ENCODE data around the gene TSPO2.

Gene TSPO2

DNA sequence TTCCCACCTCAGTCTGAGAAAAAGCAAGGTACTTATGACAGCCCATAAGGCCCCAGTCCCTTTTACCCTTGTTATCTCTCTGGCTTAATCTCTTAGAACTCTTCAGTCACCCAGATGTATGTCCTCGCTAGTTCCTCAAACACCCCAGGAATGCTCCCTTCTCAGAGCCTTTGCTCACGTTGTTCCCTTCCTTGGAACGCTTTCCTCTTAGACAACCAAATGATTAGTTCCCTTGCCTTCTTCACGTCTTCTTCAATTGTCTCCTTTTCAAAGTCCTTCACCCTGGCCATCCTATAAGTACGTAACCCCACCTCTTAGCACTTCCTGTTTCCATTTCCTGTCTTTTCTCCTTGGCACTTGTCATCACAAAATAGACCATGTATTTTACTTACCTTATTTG lies 9.6 kb downstream of the TSPO2 start:
- no peak for DNase-seq

DNA sequence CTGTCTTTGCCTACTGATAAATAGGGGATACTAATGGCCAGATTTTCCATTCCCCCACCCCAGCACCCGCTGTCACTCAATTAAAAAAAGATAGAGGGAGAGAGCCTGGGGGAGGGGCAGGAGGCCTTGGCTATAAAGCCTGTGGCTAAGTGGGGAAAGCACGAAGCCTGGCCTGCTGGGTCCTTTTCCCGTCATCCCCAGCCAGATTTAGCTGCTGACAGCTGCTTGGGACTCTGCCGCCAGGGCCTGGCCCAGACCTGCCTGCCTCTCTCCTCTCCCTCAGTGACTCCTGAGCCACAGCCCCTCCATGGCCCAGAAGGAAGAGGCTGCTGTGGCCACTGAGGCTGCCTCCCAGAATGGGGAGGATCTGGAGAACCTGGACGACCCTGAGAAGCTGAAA lies 10.8 kb downstream of the TSPO2 start, which contains the start of gene APOBEC2:
Gene APOBEC2 (plus strand): TSS at position 162 of the 400 bp plus-strand sequence. CDS start 146 bp downstream, at position 308.
- no peak for DNase-seq

DNA sequence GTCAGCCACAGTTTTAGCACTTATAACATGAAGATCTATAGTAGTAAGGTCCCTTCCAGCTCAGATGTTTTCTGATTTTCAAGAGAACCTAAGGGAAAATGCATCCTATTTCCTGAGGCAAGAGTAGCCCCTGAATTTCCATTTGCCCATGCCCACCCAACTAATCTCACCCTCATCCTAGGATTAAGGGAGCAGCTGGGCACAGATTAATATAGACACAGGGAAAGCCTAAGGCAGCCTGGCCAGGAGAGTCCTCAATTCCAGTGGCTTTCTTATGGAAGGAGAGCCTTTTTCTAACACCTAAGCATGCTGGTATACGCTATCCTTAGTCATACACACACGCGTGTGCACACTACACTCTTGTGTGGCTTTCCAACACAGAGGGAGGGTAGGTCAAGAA lies 12.2 kb downstream of the TSPO2 start:
- no peak for DNase-seq

DNA sequence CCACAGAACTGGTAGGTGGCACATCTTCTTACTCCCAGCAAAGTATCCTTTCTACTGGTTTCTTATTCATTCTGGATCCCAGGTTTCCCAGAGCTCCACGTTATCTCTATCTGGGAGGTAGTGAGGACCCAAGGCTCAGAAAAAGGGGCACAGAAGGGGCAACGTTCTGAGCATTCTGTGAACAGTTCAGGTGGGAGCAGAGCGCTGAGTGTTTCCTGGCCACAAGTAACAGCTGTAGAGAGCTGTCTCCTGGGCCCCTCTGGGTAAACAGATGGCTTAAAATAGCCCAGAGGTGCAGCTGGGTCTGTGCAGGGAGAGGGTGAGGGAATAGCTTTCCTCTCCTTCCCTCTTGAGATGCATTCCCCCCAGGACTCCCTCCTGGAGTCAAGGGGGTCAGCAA lies 12.9 kb downstream of the TSPO2 start:
- DNase-seq: no peak

DNA sequence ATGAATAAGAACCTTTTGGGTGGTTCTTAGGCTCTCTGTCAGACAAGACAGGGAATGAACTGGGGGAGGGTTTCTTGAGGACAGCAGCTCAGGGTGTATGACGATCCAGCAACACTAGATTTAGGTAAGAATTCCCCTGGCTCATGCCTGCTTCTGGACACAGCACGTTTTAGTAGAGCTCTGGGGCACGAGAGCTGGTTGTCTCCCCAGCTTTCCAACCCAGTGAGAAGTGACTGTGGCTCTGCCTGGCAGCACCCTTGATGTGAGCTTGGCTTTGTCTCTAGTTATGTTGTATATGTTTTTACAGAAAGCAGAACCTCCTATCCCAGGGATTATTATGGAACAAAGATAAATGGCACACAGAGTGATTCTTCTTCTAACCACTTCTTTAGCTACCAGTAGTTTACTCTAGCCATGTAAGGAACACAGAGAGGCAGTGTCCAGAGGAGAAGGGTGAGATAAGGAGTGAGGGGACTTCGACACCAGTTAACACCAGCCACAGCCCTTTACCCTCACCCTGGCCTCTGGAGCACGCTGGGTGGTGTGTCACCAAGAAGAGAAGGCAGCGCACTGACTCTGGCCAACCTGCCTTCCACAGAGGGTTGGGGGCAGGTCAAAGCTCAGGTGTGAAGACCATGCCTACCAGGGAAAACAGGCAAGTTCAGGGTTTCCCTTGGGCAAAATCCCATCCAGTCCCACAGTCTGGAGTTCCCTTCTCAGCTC lies 14.7 kb downstream of the TSPO2 start:
- DNase-seq: no peak

DNA sequence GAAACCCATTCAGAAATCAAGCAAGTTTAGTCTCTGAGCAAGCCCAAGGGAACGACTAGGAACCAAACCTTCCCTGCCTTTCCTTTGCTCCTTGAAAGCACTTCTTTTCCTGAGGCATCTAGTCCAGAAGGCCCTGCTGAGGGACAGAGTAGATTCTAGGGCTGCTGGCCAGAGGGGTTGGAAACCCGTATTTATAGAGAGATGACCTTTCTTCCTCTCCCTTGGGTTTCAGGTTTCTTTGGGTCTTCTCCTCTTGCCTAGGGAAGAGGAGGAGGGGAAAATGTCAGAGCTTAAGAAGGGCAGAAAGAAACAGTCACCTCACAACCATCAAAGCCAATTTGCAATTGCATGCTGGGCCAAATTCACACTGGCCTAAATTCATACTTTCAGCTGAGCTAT lies 16.5 kb downstream of the TSPO2 start:
- no peak for DNase-seq

DNA sequence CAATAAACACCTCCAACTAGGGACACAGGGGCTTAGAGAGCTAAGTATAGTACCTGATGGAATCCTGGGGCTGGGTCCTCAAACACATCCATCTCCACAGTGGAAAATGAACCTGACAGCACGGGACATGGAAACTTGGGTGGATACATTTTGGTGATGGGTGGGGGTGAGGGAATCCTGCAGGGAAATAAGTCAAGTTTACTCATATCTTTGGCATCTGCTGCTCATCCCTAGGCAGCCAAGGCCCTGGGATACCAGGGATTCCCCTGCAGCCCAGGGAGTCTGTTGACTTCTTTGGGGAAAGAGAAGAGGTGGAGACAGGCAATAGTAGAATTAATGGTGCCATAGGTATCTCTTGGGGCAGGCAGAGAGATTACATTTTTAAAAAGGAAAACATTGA lies 17.3 kb downstream of the TSPO2 start:
- DNase-seq: peak; percentile 69

DNA sequence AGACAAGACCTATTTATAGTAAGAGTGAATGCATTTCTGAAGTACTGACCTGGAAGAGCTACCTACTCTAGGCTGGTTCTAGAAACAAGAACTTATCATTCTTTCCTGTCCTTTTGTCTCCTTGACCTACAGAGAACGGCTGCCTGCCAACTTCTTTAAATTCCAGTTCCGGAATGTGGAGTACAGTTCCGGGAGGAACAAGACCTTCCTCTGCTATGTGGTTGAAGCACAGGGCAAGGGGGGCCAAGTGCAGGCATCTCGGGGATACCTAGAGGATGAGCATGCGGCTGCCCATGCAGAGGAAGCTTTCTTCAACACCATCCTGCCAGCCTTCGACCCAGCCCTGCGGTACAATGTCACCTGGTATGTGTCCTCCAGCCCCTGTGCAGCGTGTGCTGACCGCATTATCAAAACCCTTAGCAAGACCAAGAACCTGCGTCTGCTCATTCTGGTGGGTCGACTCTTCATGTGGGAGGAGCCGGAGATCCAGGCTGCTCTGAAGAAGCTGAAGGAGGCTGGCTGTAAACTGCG lies 19.0 kb downstream of the TSPO2 start:
- DNase-seq: no peak

DNA sequence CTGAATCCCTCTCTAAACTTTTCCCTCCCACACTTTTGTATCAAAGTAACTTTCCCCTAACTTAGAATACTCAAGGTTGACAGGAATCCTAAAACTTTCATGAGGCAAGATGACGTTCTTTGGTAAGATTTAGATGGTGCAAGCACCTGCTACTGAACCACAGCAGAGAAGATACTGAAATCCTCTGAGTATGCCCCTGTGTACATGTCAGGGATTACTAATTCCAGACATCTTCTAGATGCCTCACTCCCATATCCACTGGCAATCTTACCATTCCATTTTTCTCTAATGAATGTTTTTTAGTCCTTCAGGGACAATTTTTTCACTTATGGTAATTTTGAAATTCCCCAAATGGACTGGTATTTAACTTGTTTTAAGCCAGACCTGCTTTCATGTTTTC lies 19.8 kb downstream of the TSPO2 start:
- DNase-seq: no peak

DNA sequence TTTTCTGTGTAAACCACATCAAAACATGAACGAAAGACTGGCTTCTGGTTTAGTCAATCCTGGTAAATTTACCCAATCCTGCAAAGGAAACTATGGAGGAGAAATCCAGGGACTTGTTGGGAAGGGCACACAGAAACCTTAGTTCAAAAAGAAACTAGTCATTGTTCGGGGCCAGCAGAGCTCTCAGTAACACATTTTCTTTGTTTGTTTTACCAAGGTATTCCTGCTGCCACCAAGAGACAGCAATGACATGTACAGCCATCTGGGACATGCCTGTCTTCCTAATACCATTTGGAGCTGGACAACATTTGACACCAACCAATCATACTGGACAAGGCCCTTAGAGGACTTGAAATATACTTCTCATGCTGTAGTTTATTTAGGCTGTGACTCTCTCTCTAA lies 21.6 kb downstream of the TSPO2 start:
- no peak for DNase-seq

DNA sequence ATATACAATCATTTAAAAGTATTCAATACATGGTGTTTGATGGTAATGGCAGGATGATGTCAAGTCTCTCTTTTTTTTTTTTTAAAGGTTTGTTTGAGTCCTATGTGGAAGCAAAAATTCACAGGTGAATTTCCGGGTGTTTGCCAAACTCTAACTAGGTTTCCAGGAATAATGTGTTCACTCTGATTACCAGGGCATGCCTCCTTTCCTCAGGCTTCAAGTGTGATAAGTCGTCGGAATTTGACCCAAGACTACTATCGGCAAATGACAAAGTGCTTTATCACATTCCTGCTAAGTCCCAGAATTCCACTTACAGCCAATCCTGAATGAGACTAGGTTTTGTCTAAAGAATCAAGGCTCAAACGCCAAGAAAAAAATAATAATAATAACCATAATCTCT lies 22.6 kb downstream of the TSPO2 start:
- DNase-seq: no peak

DNA sequence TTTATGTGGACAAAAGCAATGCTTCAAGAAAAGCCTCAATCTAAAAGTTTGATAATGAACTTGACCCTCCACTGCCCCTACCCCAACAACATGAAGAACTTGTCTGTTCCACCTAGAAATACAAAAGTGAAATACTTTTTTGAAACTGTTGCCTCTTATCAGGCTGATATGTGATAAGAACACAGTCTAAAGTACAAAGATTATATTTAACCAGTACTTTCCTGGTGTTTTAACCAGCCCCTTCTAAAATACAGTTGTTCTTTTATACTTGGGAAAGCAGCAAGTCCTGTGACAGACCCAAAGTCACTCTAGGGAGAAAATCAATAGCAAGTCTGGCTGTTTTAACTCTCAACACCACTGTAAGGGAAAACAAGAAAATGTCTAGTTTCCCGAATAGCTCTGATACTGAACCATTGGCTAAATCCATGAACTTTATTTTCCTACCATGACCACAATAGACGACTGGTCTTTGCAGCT lies 23.3 kb downstream of the TSPO2 start:
- DNase-seq: no peak

DNA sequence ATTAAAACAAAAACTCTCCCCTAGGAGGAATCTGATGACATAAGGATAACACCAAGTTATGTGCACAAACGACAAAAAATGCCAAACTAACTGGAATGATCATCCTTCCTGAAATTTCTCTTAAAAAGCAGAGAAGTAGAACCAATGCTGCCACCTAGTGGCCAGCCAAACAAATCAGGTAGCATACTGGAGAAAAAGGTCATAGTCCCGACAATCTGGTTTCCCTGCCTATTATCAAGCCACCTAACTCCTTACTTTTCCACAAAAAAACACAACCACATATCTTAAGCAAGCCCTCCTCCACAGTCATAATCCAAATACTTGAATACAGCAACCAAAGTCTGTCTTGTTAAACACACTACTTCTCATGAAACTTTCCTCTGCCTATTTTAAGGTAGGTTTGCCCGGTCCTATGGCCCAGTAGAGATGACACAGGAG lies 24.6 kb downstream of the TSPO2 start:
- DNase-seq: peak; percentile 81

DNA sequence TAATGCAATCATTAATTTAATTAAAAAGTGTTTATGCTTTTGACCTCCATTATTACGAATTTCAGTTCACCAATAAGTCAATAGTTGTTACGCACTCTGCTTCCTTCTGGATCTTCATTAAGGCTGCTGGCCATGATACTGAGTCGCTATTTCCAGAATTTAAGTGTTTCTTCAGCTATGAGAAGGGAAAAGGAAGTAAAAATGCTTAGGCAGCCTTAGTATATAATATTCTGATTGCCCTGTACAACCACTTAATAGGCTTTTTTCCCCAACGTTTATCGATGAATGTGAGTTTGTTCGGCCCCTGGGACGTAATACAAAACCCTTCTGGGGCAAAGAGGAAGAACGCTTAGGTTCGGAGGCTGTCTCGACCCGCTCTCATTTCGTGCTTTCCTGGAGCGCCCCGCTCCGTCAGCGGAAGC lies 29.2 kb downstream of the TSPO2 start:
- DNase-seq: no peak

DNA sequence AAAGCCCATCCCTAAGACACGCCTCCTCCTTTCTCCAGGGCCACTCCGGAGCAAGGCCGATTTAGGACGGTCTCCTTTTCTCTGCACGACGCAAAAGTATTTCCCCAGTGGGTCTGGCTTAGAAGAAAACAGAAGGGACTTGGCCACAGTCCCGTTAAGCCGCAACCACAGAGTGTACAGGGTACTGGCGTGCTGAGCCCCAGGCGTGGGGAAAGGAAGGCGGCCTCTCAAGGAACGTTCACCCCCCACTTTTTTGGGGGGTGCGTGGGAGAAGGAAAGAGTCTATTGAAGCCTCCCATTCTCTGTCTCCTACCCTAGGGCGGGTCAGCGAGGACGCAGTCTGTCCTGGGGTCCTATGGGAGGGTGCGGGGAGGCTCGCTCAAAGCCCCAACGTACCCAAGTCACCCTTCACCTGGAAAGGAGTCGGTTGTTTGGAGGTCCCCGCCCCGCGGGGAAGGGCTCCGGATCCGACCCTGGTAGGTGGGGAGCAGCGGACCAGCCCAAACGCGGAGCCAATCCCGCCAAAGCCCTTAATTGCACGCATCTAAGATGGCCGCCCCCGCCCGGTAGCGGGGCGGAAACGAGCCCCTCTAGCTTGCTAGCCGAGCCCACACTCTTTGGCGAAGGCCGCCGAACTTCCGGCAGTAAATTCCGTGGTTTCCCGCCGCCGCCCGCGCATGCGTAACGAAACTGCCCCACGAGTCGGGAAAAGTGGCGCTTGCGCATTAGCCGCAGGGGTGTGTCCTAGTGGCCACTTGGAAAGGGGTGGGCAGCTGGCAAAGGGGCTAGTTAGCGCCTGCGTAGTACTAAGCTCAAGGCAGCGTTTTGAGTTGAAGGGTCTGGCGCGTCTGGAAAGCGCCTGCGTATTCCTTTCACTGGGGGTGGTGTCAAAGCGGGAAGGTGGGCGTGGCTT lies 29.9 kb downstream of the TSPO2 start, which contains the start of gene OARD1:
Gene OARD1 (minus strand): TSS at position 434 of the 913 bp plus-strand sequence. CDS start 722 bp downstream, outside the sequence.
- DNase-seq: peak; percentile 100

DNA sequence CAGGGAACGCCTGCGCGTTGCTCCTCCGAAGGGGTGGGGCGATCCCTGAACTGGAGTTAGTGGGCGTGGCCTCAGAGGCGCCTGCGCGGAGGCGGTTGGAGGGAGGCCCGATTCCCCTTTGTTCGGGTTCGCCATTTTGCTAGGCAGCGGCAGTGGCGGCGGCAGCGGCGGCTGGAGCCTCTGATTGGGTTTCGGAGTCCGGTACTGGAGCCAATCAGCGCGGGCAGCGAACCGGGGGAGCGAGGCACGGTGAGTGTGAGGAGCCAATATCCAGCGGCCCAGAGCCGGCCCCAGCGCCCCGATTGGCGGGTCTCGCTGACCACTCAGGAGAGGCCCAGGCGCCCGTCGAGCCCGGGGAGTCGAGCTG lies 30.6 kb downstream of the TSPO2 start, which contains the start of gene NFYA:
Gene NFYA (plus strand): TSS at position 139 of the 367 bp plus-strand sequence. CDS start 6,116 bp downstream, outside the sequence.
- DNase-seq: no peak

DNA sequence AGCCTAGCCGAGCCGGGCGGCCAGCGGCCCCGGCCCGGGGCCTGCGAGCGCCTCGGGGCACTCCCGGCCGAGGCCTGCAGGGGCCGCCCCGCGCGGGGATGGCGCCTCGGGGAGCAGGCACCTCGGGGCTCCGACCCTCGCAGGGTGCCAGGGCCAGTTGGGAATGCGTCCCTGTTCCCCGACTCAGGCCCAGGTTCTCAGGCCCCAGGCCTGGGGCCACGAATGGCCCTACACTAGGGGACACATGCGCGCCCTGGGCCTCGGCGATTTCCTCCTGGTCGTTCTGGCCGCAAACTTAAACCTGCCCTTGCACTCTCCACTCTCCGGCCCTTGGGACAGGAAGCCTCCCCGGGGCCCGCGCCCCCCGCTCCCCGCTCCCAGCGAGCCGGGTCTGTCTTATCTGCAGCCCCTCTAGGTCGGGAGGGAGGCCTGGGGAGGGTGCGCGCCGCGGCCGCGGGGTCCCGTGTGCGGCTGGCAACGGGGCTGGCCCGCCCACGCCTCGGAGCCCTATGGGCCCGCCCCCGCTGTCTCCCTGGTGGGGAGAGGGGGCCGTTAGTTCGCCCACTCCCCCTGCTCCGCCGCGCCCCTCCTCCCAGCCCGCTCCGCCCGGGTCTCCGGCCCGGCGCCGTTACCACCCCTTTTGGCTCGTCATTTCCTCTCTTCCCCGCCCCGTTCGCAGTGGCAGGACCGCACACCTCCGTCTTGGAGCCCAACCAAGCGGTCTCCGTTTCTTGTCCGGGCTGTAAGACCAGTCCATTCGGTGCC lies 31.1 kb downstream of the TSPO2 start:
- DNase-seq: peak; percentile 74

DNA sequence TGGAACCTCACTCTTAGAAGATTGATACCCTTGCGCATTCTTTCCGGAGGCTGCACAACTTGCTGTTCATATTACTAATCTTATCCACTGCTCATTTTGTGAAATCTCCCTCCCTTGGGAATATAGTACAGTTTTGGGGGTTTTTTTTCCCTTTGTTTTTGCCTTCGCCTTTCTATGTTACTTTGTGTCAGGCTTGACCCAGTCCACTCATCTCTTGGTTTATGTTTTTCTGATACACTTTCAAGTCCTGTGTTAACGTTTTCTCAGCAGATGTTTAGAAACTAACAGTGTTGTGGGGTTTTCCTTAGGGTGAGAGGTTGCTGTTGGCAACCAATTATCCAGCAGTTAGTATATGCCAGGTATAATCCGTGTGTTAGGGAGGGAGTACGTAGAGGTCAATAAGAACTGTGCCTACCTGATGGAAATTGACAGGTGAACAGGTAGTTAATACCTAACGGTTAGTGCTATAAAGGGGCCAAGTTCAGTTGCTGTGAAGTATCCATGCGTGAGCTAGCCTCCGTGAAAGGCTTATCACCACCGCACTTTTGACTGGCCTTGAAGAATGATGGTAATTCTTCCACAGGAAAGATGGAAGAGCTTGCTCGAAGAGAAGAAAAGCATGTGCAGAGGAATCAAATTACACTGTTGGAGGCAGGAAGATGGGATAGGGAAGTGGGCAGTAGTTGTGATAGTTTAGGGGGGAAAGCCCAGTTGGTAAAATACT lies 31.9 kb downstream of the TSPO2 start:
- DNase-seq: no peak

DNA sequence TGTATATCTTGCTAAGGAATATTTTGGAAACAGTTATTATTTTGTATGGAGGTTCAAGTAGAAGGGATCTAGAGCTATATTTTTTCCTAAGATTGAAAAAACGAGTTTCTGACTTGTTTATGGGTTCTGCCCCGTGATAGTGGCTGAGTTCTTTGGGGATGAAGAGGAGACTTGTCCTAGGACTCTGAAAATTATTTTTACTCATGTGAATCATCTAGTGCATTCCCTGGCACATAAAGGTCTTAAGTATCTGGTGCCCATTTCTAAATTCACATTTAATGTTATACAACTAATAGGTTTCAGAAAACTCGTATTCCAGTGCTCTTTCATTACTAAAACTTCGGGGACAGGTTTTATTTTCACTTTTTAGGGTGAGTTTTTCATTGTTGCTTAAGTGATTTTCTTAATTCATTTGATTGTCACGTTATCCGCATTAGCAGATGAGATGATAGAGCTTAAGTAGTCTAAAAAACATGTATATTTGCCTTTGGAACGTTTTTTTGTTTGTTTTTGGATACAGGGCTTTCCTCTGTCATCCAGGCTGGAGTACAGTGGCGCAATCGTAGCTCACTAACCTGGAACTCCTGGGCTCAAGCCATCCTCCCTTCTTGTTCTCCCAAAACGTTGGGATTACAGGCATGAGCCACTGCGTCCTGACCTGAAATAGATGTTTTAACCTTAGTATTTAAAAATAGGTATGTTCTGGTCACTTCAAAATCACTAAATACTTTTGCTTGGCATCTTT lies 32.6 kb downstream of the TSPO2 start:
- DNase-seq: no peak
